Endothelial cell of umbilical vein (primary cell): Measurements from ENCODE around the gene STX4.

Experiments
- EZH2 ChIP-seq: IDR thresholded peaks from 2 replicates; pipeline ENCODE4 v1.6.1; 2012; ENCODE audit warnings: borderline replicate concordance, low read depth, mild to moderate bottlenecking, moderate library complexity, low read length, inconsistent platforms; ENCODE audit not compliant: severe bottlenecking
- MAX ChIP-seq: IDR thresholded peaks from 2 replicates; pipeline ENCODE4 v1.6.1; 2011; ENCODE audit not compliant: insufficient read depth, insufficient read length
- POLR2A ChIP-seq: IDR thresholded peaks from 2 replicates; pipeline ENCODE4 v1.6.1; 2012; ENCODE audit warnings: low read depth, mild to moderate bottlenecking, control low read depth, low read length
- POLR2AphosphoS5 ChIP-seq: IDR thresholded peaks from 2 replicates; pipeline ENCODE4 v1.6.1; 2012; ENCODE audit warnings: low read depth, mild to moderate bottlenecking, control low read depth, low read length, moderate library complexity; ENCODE audit not compliant: insufficient read depth

GRCh38 chr16:30996324-30996984, 36.9 kb upstream of the STX4 start:
- no peak for TF ChIP-seq MAX
- no peak for TF ChIP-seq POLR2A
- no peak for TF ChIP-seq POLR2AphosphoS5
- TF ChIP-seq EZH2 = no peak
